Thoracic aorta (tissue), 2 donors: ENCODE measurements around the gene KIF4B. TPM values are rescaled to one million over a fixed set of nuclear protein-coding genes. Genes with fewer than 3 reads are reported as not detected.
"Not testable (repeated sequence)": the region's sequence is repeated elsewhere in the genome, so short reads cannot be mapped to it uniquely, and the experiment has no call there.

Experiments
- ATAC-seq: fragments of 150-250 bp; one replicate; pipeline ENCODE4 v1.8.0; 2017; ENCODE audit warnings: low read depth; ENCODE audit not compliant: insufficient number of reproducible peaks, low FRiP score
- DNase-seq: peaks from one replicate; pipeline ENCODE4 v3.0.0-alpha.2; 2020; ENCODE audit warnings: low spot score
- H3K27ac ChIP-seq, 2 donors: fragments of 200-600 bp; sonication (generic); 1 replicate in 1 of 2; 2 replicates in 1 of 2; pipeline ENCODE4 v1.5.1; 2016; ENCODE audit warnings: mild to moderate bottlenecking in 2 of 2, moderate library complexity in 2 of 2
- H3K27me3 ChIP-seq: fragments of 200-600 bp; sonication (generic); replicated peaks from 2 replicates; pipeline ENCODE4 v1.6.0; 2016; ENCODE audit warnings: mild to moderate bottlenecking; ENCODE audit not compliant: insufficient read depth
- H3K36me3 ChIP-seq: fragments of 200-600 bp; sonication (generic); one replicate; pipeline ENCODE4 v1.5.1; 2016
- H3K4me1 ChIP-seq, 2 donors: fragments of 200-600 bp; sonication (generic); 1 replicate in 1 of 2; 2 replicates in 1 of 2; pipeline versions ENCODE4 v1.5.1 to v1.6.0; 2016; ENCODE audit warnings: low read depth in 2 of 2, mild to moderate bottlenecking in 1 of 2; ENCODE audit not compliant: control insufficient read depth in 1 of 2
- H3K4me3 ChIP-seq: fragments of 200-600 bp; sonication (generic); 2 replicates; pipeline ENCODE4 v1.5.1; 2016; ENCODE audit warnings: mild to moderate bottlenecking
- H3K9me3 ChIP-seq: fragments of 200-600 bp; sonication (generic); 2 replicates; pipeline ENCODE4 v1.5.1; 2016
- CTCF ChIP-seq: fragments of 200-600 bp; sonication (generic); IDR thresholded peaks from one replicate; pipeline ENCODE4 v1.5.1; 2019; ENCODE audit warnings: antibody characterized with exemption
- total RNA-seq, 2 donors: library from RNA; depleted of rRNA; stranded (reverse); fragments of >200 nt; gene quantifications; one replicate each; pipeline versions ENCODE4 v1.1.0 to v1.2.3, GENCODE V29; 2016

The KIF4B gene
- total RNA-seq, 2 donors from 2014 or later: not detected

GRCh38 chr5:154997746-154998145 lies 15.8 kb upstream of the KIF4B start:
- ATAC-seq (no peak), DNase-seq (no peak)
- Histone ChIP-seq H3K4me1 (no peaks in the 10 kb centered on the region), H3K27ac (no peak overlapping the region), H3K27me3 (no peaks in the 10 kb centered on the region), H3K9me3 (no peaks in the 10 kb centered on the region), H3K4me3 (no peak overlapping the region), H3K36me3 (no peaks in the 10 kb centered on the region)
- no peak for TF ChIP-seq CTCF

GRCh38 chr5:154999865-155000264 lies 13.7 kb upstream of the KIF4B start:
- no peak for TF ChIP-seq CTCF
- Histone ChIP-seq H3K27ac (no peak overlapping the region), H3K9me3 (no peaks in the 10 kb centered on the region), H3K4me1 (no peaks in the 10 kb centered on the region), H3K36me3 (no peaks in the 10 kb centered on the region), H3K27me3 (no peaks in the 10 kb centered on the region), H3K4me3 (no peak overlapping the region)
- ATAC-seq (no peak), DNase-seq (no peak)

- no peak for ATAC-seq
Observed at GRCh38 chr5:155001523-155001922, 12.0 kb upstream of the KIF4B start.

GRCh38 chr5:155002722-155003121 lies 10.8 kb upstream of the KIF4B start:
- H3K27me3 ChIP-seq, H3K36me3 ChIP-seq, ATAC-seq: not testable (repeated sequence)

More at GRCh38 chr5:155001523-155001922, 12.0 kb upstream of the KIF4B start:
- H3K27me3 ChIP-seq: no peaks in the 10 kb centered on the region
- H3K9me3 ChIP-seq: no peaks in the 10 kb centered on the region
- no peak overlapping the region for H3K27ac ChIP-seq
- no peak overlapping the region for H3K4me3 ChIP-seq
- H3K36me3 ChIP-seq: no peaks in the 10 kb centered on the region
- TF ChIP-seq CTCF: no peak
- DNase-seq: no peak
- H3K4me1 ChIP-seq: no peaks in the 10 kb centered on the region

GRCh38 chr5:155004138-155004744 lies 9.3 kb upstream of the KIF4B start:
- TF ChIP-seq CTCF: no peak
- no peaks in the 10 kb centered on the region for H3K36me3 ChIP-seq
- no peaks in the 10 kb centered on the region for H3K27me3 ChIP-seq
- H3K27ac ChIP-seq: no peak overlapping the region
- ATAC-seq: no peak
- no peaks in the 10 kb centered on the region for H3K9me3 ChIP-seq
- H3K4me3 ChIP-seq: no peak overlapping the region
- DNase-seq: no peak
- no peaks in the 10 kb centered on the region for H3K4me1 ChIP-seq

More at GRCh38 chr5:155002722-155003121, 10.8 kb upstream of the KIF4B start:
- H3K27ac ChIP-seq, H3K9me3 ChIP-seq, H3K4me3 ChIP-seq, H3K4me1 ChIP-seq, DNase-seq: not testable (repeated sequence)

GRCh38 chr5:155006265-155006664 lies 7.3 kb upstream of the KIF4B start:
- not testable (repeated sequence) for H3K27me3 ChIP-seq, ATAC-seq, DNase-seq, H3K4me1 ChIP-seq, H3K9me3 ChIP-seq, H3K4me3 ChIP-seq, H3K36me3 ChIP-seq, H3K27ac ChIP-seq
